AG04449 (cell line): Measurements from ENCODE around the gene SRRM2.

Experiments
- CTCF ChIA-PET: fragments of 350-600 bp; formaldehyde crosslinking; extraction: SDS; loops from one replicate; lab custom pipeline; 2021; ENCODE audit warnings: antibody characterized with exemption; lab: Yijun Ruan, JAX
- POLR2A ChIA-PET: fragments of 400-600, 350-600 bp; formaldehyde crosslinking; extraction: SDS; loops from one replicate; lab custom pipeline; 2020; ENCODE audit warnings: antibody characterized with exemption, inconsistent platforms; lab: Yijun Ruan, JAX
- DNase-seq: peaks from one replicate; pipeline ENCODE4 v3.0.0-alpha.2; 2010; ENCODE audit warnings: low read depth, low spot score
- H3K4me3 ChIP-seq: 2 replicates; pipeline ENCODE4 v1.5.1; 2011; ENCODE audit warnings: low read depth, mild to moderate bottlenecking, control low read depth, low read length
- TF ChIP-seq, protein P1 (sequence below): IDR thresholded peaks from one replicate; pipeline ENCODE4 v1.5.1; 2011; ENCODE audit warnings: mild to moderate bottlenecking, moderate library complexity, low read length, control low read depth, inconsistent platforms; ENCODE audit not compliant: insufficient read depth; ENCODE audit errors: missing control alignments

Gene SRRM2

DNA sequence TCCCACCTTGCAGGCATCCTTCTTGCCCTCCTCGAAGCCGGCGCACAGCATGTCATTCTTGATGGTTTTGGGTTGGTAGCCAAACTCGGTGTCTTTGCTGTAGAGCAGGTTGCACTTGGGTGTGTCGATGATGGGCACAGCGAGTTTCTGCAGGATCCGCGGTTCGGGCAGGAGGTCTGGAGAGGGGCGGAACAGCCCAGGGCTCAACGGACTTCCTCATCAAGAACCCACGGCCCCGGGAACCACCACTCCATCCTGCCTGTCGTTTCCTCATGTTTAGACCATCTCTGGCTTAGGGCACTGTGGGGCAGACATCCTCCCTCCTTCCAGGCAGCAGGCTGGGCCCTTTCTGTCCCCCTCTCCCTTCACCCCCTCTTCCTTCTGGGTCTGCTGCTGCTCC, 38.9 kb upstream of the SRRM2 start:
- ChIA-PET POLR2A (no interaction called here), CTCF (no interaction called here)
- no peak overlapping the region for H3K4me3 ChIP-seq
- TF ChIP-seq, protein P1, sequence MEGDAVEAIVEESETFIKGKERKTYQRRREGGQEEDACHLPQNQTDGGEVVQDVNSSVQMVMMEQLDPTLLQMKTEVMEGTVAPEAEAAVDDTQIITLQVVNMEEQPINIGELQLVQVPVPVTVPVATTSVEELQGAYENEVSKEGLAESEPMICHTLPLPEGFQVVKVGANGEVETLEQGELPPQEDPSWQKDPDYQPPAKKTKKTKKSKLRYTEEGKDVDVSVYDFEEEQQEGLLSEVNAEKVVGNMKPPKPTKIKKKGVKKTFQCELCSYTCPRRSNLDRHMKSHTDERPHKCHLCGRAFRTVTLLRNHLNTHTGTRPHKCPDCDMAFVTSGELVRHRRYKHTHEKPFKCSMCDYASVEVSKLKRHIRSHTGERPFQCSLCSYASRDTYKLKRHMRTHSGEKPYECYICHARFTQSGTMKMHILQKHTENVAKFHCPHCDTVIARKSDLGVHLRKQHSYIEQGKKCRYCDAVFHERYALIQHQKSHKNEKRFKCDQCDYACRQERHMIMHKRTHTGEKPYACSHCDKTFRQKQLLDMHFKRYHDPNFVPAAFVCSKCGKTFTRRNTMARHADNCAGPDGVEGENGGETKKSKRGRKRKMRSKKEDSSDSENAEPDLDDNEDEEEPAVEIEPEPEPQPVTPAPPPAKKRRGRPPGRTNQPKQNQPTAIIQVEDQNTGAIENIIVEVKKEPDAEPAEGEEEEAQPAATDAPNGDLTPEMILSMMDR, result no peak
- DNase-seq, result no peak

DNA sequence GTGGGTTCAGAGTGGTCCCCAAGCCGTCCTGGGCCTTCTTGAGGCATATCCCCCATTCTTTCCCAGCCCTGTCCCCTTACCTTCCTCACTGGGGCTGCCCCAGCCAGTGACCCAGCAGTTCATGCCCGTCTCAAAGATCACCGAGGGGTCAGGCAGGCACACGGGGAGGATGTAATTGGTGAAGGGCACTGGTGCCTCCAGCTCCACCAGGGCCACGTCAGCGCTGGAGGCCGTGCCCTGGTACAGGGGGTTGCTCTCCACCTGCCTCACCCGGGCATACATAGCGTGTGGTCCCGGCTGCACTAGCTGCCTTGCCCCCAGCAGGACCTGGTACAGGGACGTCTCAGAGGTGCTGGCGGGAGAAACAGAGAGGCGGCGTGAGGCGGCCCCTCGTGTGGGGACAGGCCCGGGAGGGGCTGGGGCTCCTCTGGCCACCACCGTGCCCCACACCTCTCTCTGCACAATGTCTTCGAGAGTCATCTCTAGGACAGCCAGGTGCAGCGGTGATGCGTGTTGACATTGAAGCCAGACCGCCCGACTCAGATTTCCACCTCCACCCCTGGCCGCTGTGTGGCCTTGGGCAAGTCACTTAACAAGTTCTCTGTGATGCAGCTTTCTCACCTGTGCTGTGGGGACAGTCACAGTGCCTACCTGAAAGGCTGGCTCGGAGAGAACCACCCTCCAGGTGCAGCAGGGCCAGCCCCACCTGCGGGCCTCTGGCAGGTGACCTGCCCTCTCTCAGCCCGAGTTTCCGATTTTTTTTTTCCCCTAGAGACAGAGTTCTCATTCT, 38.3 kb upstream of the SRRM2 start:
- DNase-seq, result no peak
- POLR2A ChIA-PET, result no interaction called here
- H3K4me3 ChIP-seq, result no peak overlapping the region
- CTCF ChIA-PET, result no interaction called here
- TF ChIP-seq, protein P1, result no peak

DNA sequence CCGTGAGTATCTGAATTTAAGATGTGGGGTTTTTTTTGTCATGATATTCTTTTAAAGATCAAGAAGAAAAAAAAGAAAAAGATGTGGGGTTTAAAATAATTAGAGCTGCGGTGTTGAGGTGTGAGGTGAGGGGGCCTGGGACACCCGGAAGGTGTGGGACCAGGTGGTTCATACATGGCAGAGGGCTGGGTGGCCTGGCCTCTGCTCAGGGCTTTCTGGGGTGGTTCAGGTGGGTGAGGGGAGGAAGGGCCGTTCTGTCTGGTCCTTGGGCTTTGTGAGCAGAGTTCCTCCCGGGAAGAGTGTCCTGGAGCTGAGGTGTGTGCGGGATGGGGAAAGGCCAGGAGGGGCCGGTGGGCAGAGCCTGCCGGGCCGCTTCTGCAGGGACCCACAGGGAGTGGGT, 37.4 kb upstream of the SRRM2 start:
- TF ChIP-seq, protein P1, result no peak
- H3K4me3 ChIP-seq, result no peak overlapping the region
- ChIA-PET POLR2A (no interaction called here), CTCF (no interaction called here)
- DNase-seq, result no peak

DNA sequence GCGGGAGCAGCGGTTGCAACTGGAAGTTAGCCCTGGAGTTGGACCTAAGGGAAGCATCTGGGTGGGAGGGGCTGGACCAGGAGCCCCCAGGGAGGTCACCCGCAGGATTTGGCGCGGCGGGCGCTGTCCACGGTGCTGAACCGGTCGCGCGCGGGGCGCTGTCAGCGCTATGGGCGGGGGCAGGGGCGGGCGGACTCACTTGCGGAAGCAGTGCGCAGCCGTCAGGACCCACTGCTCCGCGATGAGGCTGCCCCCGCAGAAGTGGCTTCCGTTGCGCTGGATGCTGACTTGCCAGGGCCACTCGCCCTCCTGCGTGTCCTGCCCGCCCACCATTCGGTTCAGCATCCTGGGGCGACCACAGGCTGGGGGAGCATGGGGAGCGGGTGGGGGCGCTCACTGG, 36.9 kb upstream of the SRRM2 start:
- CTCF ChIA-PET, result no interaction called here
- peak overlapping the region; percentile 15 for H3K4me3 ChIP-seq
- POLR2A ChIA-PET, result no interaction called here
- DNase-seq, result no peak
- TF ChIP-seq, protein P1, result no peak

DNA sequence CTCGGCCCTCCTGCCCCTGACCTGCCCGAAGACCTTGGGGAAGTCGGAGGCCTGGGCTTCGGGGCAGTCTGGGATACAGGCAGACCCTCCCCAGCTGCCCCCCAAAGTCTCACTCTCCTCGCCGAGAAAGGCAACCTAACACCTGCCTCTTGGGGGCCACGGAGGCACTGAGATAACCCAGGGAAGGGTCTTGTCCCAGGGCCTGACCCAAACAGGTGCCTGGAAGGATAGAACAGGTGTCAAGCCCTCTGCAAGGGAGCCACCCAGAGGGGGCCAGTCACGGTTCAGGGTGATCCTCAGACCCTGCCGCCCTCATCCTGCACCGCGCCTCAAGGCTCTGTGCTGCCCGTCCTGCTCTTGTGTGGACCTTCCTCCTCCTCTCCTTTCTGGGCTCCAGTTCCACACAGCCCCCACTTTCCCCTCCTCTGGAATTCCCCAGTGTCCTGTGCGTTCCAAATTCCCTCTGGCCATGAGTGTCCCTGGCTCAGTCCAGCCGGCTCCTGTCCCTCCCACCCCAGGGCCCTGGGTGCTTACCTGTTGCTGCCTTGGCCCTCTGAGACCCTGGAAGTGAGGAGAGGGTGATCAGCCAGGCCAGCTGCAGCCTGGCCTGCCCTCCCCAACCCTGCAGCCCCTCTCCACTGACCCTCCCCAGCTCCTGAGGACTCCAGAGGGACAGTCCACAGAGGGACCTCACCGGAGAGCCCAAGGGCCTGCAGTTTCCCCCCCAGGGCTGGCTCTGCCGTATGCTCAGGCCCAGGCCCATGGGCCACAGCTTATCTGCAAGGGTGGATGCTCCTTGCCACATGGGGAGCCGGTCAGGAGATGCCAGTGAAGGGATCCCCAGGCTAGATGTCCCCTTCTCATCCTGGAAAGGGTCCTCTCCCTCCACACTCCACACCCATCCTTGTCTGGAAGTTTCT, 36.2 kb upstream of the SRRM2 start:
- ChIA-PET POLR2A (no interaction called here), CTCF (no interaction called here)
- no peak for DNase-seq
- no peak overlapping the region; the same call in 1 of the 2 replicates for H3K4me3 ChIP-seq
- TF ChIP-seq, protein P1, result no peak

DNA sequence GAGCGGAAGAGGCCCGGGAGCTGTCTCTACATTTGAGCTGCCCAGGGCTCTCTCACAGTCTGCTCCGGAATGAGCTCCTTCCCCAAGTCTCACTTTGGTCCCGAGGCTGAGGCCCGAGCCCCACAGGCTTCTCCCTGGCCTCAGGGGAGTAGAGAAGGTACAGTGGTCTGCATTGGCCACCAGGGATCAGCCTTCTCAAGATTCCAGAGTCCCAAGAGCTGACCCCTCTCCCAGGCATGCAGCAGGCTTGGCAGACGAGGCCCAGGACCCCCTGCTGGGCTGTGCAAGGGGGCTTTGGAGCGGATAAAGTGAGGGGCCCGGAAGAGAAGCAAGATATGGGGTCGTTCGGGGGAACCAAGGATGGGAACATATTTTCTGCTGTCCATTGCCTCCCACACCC, 35.5 kb upstream of the SRRM2 start:
- CTCF ChIA-PET, result no interaction called here
- no peak for DNase-seq
- no peak overlapping the region for H3K4me3 ChIP-seq
- POLR2A ChIA-PET, result no interaction called here
- TF ChIP-seq, protein P1, result no peak
